T-helper 17 cell (primary cell): ENCODE measurements around the gene HCFC2. TPM values are rescaled to one million over a fixed set of nuclear protein-coding genes. Genes with fewer than 3 reads are reported as not detected.

Source experiments
- ATAC-seq: fragments of 150-1000 bp; cut with Tn5 transposase; 2 replicates; pipeline ENCODE4 v1.10.0; 2021; ENCODE audit warnings: mild to moderate bottlenecking, moderate library complexity
- DNase-seq, 3 donors: peaks; one replicate each; pipeline versions ENCODE4 v3.0.0 to v3.0.0-alpha.2; 2020 to 2021
- H3K9me3 ChIP-seq: one replicate; pipeline ENCODE4 v1.7.0; 2013; ENCODE audit warnings: low read length, mild to moderate bottlenecking; ENCODE audit not compliant: control insufficient read depth, poor library complexity, severe bottlenecking
- H3K27ac Mint-ChIP-seq: one replicate; pipeline ENCODE4 v1.8.0; 2022; ENCODE audit warnings: mild to moderate bottlenecking, moderate library complexity, mixed read lengths
- H3K27me3 Mint-ChIP-seq: one replicate; pipeline ENCODE4 v1.8.0; 2022; ENCODE audit warnings: mixed read lengths
- H3K36me3 Mint-ChIP-seq: one replicate; pipeline ENCODE4 v1.8.0; 2022; ENCODE audit warnings: low read depth, mixed read lengths
- H3K4me1 Mint-ChIP-seq: one replicate; pipeline ENCODE4 v1.8.0; 2022; ENCODE audit warnings: mild to moderate bottlenecking, mixed read lengths
- H3K4me3 Mint-ChIP-seq: one replicate; pipeline ENCODE4 v1.8.0; 2022; ENCODE audit warnings: mild to moderate bottlenecking, moderate library complexity, mixed read lengths
- total RNA-seq, 4 donors: library from RNA in 2 of 4; stranded (reverse) in 2 of 4; gene quantifications; one replicate each; pipeline ENCODE4 v1.2.3 and lab custom pipeline; 2022 to 2026

The HCFC2 gene
- total RNA-seq, 2 donors from 2014 or later = 13.9 to 15.2 TPM

DNA sequence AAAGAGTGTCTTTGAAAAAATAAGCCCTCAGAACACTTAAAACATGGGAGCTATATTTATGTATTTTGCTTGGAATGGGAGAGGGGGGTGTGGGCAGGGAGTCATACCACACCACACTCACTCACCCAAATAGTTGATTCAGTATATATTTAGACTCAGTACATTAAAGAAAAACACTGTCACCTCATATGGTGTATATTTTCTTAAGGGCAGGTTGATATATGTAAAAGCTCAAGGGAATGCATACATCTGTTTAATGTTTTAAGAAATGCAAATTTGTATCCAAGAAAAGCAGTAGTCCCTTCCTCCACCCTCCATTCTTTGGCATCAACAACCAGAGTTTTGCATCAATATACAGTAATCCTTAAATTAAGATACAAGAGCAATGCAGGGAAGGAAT, 72.2 kb downstream of the HCFC2 start:
- H3K27ac Mint-ChIP-seq = peak overlapping the region; percentile 67
- DNase-seq = no peak

DNA sequence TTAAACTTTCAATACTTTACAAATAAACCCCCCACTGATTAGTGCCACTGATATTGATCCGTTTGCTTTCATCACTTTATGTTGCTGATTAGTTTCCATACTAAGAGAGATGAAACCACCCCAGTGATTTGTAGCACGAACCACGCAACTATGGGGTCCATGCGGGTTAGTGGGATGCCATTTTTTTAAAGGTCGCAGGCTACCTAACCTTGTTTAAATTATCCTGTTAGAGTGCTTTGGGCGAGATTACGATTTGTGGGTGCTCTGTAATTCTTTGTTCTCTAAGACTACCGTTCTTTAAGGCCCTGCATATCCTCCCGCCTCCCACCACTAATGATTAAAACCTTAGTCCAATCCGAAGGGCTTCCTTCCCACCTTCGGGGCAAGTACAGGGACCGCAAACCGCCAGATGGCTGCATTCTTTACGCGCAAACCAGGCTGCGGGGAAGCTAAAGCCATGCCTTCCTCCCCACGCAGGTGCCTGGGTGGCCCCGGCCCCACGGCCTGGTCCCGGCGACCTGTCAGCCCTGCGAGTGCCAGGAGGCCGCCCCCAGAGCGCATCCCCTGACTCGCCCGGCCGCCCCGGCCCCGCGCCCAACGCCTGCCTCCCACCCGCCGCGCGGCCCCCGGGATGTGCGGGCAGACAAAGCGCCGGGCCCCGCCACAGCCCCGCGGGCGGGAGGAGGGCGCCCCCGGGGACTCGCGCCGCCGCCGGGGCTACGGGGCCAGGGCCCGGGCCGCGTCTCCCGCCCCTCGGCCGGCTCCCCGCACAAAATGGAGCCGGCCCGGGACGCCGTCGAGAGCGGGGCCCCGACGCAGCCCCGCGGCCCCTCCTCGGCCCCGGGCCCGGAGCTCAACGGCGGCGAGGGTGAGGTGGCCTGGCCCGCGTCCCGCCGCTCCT, 72.9 kb downstream of the HCFC2 start:
- ATAC-seq (peak; percentile 2), DNase-seq (peak; percentile 27 to 39 (median 37))
- H3K9me3 ChIP-seq = no peaks in the 10 kb centered on the region
- Mint-ChIP-seq H3K27ac (peak overlapping the region; percentile 67), H3K27me3 (peaks cover 7% of the 10 kb centered on the region), H3K4me1 (peaks cover 11% of the 10 kb centered on the region), H3K36me3 (peaks cover 5% of the 10 kb centered on the region), H3K4me3 (peak overlapping the region; percentile 89)

More for the DNA sequence above, 72.2 kb downstream of the HCFC2 start:
- Mint-ChIP-seq H3K36me3 (peaks cover 8% of the 10 kb centered on the region), H3K4me1 (peaks cover 15% of the 10 kb centered on the region), H3K27me3 (peaks cover under 1% of the 10 kb centered on the region), H3K4me3 (peak overlapping the region; percentile 89)
- no peak for ATAC-seq
- no peaks in the 10 kb centered on the region for H3K9me3 ChIP-seq

DNA sequence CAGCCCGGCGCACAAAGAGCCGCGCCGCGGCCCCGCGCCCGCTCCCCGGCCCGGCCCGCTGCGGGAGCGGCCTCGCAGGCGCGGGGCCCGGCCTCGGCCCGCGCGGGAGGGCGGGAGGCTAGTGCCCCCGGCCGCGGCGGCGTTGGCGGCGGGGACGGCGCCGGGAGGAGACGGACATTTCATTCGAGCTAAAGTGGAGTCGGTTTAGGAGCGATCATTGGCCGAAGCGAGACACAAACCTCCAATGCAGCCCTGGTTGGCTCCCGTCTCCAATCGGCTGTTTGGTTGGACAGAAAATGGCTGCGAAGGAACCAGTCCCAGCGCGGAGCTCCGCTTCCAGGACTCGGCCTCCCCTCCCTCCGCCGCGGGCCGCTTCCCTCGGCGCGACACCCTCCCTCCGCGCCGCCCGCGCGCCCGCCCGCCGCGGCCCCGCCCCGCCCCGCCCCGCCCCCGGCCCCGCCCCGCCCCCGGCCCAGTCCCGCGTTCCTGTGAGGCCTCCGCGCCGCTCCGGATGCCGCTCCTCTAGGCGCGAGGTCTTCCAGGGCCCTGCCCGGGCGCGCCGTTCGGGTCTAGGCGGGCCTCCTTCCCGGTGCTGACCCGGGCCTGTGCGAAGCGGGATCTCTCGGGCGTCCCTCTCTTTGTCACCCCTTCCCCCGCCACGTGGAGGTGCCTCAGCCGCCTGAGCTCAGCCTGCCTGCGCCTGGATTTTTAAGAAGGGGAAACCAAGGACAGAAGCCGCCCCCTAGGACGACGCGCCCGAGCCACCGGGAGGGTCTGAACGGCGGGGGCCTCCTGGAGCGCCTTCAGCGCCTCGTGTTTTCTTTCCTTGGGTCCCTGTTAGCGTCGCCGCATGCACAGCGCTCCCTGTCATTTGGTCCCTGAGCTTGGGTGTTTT, 73.8 kb downstream of the HCFC2 start, which contains the start of gene NFYB:
Gene NFYB, minus strand, starts transcription at position 309 of the 895 bp plus-strand sequence. CDS start 2,757 bp downstream, outside the sequence.
- peak within 1 kb of the TSS; percentile 89 for H3K4me3 Mint-ChIP-seq
- ATAC-seq = peak; percentile 97
- peak within 1 kb of the TSS; percentile 67 for H3K27ac Mint-ChIP-seq
- H3K4me1 Mint-ChIP-seq = peaks cover 7% of the 10 kb centered on the region
- no peaks in the 10 kb centered on the region for H3K9me3 ChIP-seq
- peaks cover 2% of the 10 kb centered on the region for H3K36me3 Mint-ChIP-seq
- DNase-seq = peak; percentile 84 to 91 (median 89)
- H3K27me3 Mint-ChIP-seq = peaks cover 8% of the 10 kb centered on the region

DNA sequence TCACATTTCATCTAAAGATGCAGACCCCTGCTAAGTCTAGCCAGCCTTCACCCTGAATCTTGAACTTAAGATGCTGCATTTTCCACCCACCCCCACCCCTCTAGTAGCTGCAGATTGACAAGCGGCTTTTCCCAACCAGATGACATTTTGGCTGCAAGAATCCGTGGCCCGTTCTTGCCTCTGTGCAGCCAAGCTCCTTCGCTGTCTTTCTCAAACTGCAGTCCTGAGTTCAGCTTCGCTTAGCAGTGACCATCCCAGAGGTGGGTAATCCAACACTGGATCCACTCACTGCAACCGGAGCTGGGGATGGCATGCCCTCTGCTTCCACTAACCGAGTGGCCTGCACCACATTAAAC, 74.4 kb downstream of the HCFC2 start:
- ATAC-seq (no peak), DNase-seq (no peak)
- peaks cover 2% of the 10 kb centered on the region for H3K36me3 Mint-ChIP-seq
- H3K27me3 Mint-ChIP-seq = peaks cover 8% of the 10 kb centered on the region
- peaks cover 7% of the 10 kb centered on the region for H3K4me1 Mint-ChIP-seq
- H3K9me3 ChIP-seq = no peaks in the 10 kb centered on the region
- peak overlapping the region; percentile 69 for H3K4me3 Mint-ChIP-seq
- no peak overlapping the region for H3K27ac Mint-ChIP-seq

DNA sequence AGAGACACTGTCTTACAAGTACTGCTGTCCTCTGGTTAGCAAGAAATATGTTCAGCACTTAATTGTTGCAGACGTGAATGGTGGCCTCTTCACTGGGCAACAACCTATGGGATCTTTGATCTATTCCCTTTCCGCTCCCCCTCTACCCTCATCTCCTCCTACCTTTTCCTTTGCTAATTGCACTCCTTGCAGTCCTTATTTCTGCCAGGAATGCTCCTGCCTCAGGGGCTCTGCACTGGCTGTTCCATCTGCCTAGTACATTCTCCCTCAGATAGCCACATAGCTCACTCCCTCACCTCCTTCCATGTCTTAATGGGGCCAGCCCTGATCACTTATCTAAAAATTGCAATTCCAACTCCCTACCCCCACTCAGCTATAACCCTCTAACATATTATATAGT, 78.2 kb downstream of the HCFC2 start:
- ATAC-seq (no peak), DNase-seq (no peak)
- Mint-ChIP-seq H3K4me1 (peaks cover 4% of the 10 kb centered on the region), H3K4me3 (no peak overlapping the region), H3K27ac (no peak overlapping the region), H3K36me3 (peaks cover 2% of the 10 kb centered on the region), H3K27me3 (peaks cover 8% of the 10 kb centered on the region)
- H3K9me3 ChIP-seq = no peaks in the 10 kb centered on the region

DNA sequence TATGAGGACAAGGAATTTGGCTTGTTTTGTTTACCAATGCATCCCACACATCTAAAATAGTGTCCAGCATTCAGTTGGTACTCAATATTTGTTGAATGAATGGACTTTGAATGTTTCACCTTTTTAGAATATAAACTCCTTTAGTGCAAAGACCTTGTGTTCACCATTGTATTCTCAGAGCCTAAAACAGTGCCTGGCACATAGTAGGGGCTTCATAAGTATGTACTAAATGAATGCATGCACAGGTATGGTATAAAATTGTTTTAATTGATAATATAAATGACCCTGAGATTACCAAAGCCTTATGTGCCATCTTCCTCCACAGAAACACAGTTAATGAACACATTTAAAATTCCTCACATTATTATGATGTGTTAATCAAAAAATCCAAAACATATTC, 78.7 kb downstream of the HCFC2 start:
- Mint-ChIP-seq H3K27me3 (peaks cover 8% of the 10 kb centered on the region), H3K36me3 (peaks cover 2% of the 10 kb centered on the region), H3K27ac (no peak overlapping the region), H3K4me1 (peaks cover 4% of the 10 kb centered on the region), H3K4me3 (no peak overlapping the region)
- no peaks in the 10 kb centered on the region for H3K9me3 ChIP-seq
- DNase-seq = no peak
- ATAC-seq = no peak

DNA sequence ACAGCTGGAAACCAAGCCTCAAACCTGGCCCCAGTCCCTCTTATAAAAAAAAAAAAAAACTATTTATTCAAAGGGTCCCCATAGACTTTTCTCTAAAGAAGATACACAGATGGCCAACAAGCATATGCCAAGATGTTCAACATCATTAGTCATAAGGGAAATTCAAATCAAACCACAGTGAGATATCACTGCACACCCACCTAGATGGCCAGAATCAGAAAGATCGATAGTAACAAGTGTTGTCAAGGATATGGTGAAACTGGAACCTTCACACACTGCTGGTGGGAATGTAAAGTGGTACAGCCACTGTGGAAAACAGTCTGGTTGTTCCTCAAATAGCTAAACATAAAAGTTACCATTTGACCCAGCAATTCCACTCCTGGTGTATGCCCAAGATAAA, 79.6 kb downstream of the HCFC2 start:
- Mint-ChIP-seq H3K4me1 (peaks cover 2% of the 10 kb centered on the region), H3K27ac (no peak overlapping the region), H3K4me3 (no peak overlapping the region), H3K27me3 (peaks cover 16% of the 10 kb centered on the region), H3K36me3 (peaks cover 2% of the 10 kb centered on the region)
- DNase-seq = no peak
- no peaks in the 10 kb centered on the region for H3K9me3 ChIP-seq
- ATAC-seq = no peak

DNA sequence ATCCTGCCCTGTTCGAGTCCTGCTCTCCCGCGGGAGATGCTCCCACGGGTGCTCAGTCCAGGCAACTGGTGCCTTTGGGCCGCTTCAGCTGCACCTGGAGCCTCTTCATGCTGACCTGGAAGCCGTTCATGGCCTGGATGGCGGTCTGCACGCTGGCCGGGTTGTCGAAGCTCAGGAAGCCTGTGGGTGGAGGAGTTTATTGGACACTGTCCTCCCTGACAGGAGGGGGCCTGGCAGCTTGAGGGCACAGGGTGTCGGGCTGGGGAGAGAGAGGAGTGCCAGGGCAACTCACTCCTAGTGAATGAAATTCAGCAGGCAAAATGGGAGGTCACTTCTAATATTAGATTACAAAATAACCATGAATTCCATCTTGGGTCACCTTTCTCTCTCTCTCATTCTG, 83.0 kb downstream of the HCFC2 start:
- H3K27me3 Mint-ChIP-seq = peaks cover 21% of the 10 kb centered on the region
- ATAC-seq = no peak

DNA sequence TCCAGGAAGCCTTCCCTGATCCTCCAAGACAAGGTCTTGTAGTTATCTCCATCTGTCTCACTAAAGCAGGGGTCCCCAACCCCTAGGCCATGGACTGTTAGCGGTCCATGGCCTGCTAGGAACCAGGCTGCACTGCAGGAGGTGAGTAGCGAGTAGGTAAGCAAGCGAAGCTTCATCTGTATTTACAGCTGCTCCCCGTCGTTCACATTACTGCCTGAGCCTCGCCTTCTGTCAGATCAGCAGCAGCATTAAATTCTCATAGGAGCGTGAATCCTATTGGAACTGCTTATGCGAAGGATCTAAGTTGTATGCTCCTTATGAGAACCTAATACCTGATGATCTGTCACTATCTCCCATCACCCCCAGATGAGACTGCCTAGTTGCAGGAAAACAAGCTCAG, 86.1 kb downstream of the HCFC2 start:
- DNase-seq = no peak
- H3K27me3 Mint-ChIP-seq = peaks cover 21% of the 10 kb centered on the region
- H3K27ac Mint-ChIP-seq = no peak overlapping the region
- H3K4me1 Mint-ChIP-seq = peaks cover 13% of the 10 kb centered on the region
- no peak overlapping the region for H3K4me3 Mint-ChIP-seq
- no peak for ATAC-seq
- no peaks in the 10 kb centered on the region for H3K9me3 ChIP-seq
- no peaks in the 10 kb centered on the region for H3K36me3 Mint-ChIP-seq

More for the DNA sequence above, 83.0 kb downstream of the HCFC2 start:
- Mint-ChIP-seq H3K4me1 (no peaks in the 10 kb centered on the region), H3K36me3 (no peaks in the 10 kb centered on the region), H3K4me3 (no peak overlapping the region), H3K27ac (no peak overlapping the region)
- no peak for DNase-seq
- no peaks in the 10 kb centered on the region for H3K9me3 ChIP-seq

DNA sequence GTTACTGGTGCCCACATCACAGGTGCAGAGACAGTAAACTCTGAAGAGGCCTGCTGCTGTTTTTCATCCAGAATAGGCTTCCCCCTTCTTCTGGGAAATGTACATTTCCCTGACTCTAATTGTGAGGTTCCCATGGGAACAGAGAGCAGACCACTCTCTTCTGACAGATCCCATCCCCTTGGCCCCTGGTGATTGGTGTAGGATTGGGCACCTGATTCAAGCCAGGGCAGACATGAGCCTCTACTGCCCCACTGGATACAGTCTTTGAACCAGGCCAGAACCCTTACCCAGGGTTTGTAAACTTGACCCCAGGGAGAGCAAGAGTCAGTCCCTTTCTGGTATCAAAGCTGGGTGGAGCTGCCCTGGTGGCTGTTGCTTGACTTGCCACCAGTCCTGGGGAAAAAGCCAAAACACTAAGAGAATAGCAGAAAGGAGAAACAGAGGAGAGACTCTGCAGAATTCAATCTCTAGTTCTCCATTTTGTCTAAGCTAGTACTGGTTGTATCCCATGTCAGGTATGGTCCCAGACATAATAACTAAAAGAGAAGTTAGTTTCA, 88.4 kb downstream of the HCFC2 start:
- Mint-ChIP-seq H3K27me3 (peaks cover 21% of the 10 kb centered on the region), H3K4me1 (peaks cover 18% of the 10 kb centered on the region), H3K27ac (no peak overlapping the region), H3K36me3 (no peaks in the 10 kb centered on the region), H3K4me3 (no peak overlapping the region)
- no peak for DNase-seq
- ATAC-seq = no peak
- H3K9me3 ChIP-seq = no peaks in the 10 kb centered on the region

DNA sequence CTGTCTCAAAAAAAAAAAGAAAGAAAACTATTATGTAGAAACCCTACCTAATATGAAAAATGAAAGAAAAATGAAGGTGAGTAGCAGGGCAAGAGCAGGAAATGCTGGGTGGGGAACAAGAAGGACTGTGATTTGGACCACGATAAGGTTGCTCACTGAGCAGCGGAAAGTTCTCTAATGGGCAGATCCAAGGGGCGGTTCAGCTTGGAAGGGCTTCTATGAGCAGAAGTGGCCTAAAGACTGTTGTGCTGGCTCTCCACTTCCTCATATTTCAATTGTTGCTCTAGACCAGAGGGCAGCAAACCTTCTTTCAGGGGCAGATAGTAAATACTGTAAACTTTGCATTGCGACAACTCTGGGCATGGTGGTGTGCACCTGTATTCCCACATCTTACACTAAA, 90.0 kb downstream of the HCFC2 start:
- Mint-ChIP-seq H3K27ac (peak overlapping the region; percentile 74), H3K36me3 (no peaks in the 10 kb centered on the region), H3K27me3 (peaks cover 12% of the 10 kb centered on the region), H3K4me3 (peak overlapping the region; percentile 76), H3K4me1 (peaks cover 18% of the 10 kb centered on the region)
- ATAC-seq = peak; percentile 21
- no peak for DNase-seq
- no peaks in the 10 kb centered on the region for H3K9me3 ChIP-seq

DNA sequence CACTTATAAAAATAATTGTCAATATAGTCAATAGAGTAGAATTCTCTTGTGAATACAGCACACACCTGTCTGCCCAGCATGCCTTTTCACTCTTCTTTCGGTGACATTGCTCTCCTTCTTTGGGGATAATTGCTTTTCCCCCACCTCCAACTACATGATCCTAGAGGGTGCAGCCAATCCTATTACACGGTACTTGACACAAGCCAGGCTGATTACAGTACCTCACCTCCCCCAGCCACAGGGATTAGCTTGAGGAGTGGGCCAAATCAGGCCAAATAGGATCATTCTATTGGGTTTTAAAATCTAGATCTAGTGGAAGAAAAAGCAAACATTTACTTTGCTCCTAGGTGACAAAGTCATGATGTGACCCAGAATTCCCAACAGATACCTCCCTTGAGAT, 90.5 kb downstream of the HCFC2 start:
- Mint-ChIP-seq H3K4me3 (no peak overlapping the region), H3K27ac (peak overlapping the region; percentile 74), H3K4me1 (peaks cover 18% of the 10 kb centered on the region), H3K36me3 (no peaks in the 10 kb centered on the region), H3K27me3 (peaks cover 7% of the 10 kb centered on the region)
- DNase-seq (no peak), ATAC-seq (no peak)
- no peaks in the 10 kb centered on the region for H3K9me3 ChIP-seq
